Karpas-422 (cell line): ENCODE results near the gene TRPT1. TPM values are rescaled to one million over a fixed set of nuclear protein-coding genes. Genes with fewer than 3 reads are reported as not detected.

Source experiments
- DNase-seq: peaks from one replicate; pipeline ENCODE4 v3.0.0-alpha.2; 2015
- H2AFZ ChIP-seq: fragments of 200-600 bp; sonication (generic); 2 replicates; pipeline ENCODE4 v1.6.1; 2014; ENCODE audit warnings: antibody characterized with exemption, low read length, mixed read lengths
- H3K27ac ChIP-seq: fragments of 200-600 bp; sonication (generic); 2 replicates; pipeline ENCODE4 v1.5.1; 2014; ENCODE audit warnings: mild to moderate bottlenecking, low read length, moderate library complexity
- H3K27me3 ChIP-seq: fragments of 200-600 bp; sonication (generic); 2 replicates; pipeline ENCODE4 v1.6.1; 2014; ENCODE audit warnings: low read length, mixed read lengths
- H3K36me3 ChIP-seq: fragments of 200-600 bp; sonication (generic); 2 replicates; pipeline ENCODE4 v1.6.1; 2014; ENCODE audit warnings: low read length, mixed read lengths; ENCODE audit not compliant: insufficient read depth
- H3K4me1 ChIP-seq: fragments of 200-600 bp; sonication (generic); 2 replicates; pipeline ENCODE4 v1.6.1; 2014; ENCODE audit warnings: mild to moderate bottlenecking, low read length, mixed read lengths
- H3K4me2 ChIP-seq: fragments of 200-600 bp; sonication (generic); 2 replicates; pipeline ENCODE4 v1.6.1; 2014; ENCODE audit warnings: low read length, low read depth, mild to moderate bottlenecking; ENCODE audit not compliant: poor library complexity, severe bottlenecking
- H3K4me3 ChIP-seq: fragments of 200-600 bp; sonication (generic); 2 replicates; pipeline ENCODE4 v1.5.1; 2014; ENCODE audit warnings: mild to moderate bottlenecking, antibody characterized with exemption, low read length, mixed read lengths
- H3K79me2 ChIP-seq: fragments of 200-600 bp; sonication (generic); 2 replicates; pipeline ENCODE4 v1.6.1; 2014; ENCODE audit warnings: mild to moderate bottlenecking, low read length, mixed read lengths
- H3K9ac ChIP-seq: fragments of 200-600 bp; sonication (generic); 2 replicates; pipeline ENCODE4 v1.6.0; 2014; ENCODE audit warnings: low read length
- H3K9me2 ChIP-seq: fragments of 200-600 bp; sonication (generic), shearing (Covaris generic); replicated peaks from 2 replicates; pipeline ENCODE4 v1.6.0; 2014; ENCODE audit warnings: mild to moderate bottlenecking, low read length, moderate library complexity; ENCODE audit not compliant: insufficient read depth
- H3K9me3 ChIP-seq: fragments of 300-700, 200-600 bp; sonication (generic); 2 replicates; pipeline ENCODE4 v1.6.1; 2014; ENCODE audit warnings: low read length, mixed read lengths
- H4K20me1 ChIP-seq: fragments of 200-600 bp; sonication (generic); 2 replicates; pipeline ENCODE4 v1.6.1; 2014; ENCODE audit warnings: mild to moderate bottlenecking, antibody characterized with exemption, low read length, low read depth; ENCODE audit not compliant: insufficient read depth
- total RNA-seq: library from RNA; depleted of rRNA; stranded (reverse); fragments of >200 nt; shearing (Covaris generic); gene quantifications from 2 replicates; pipeline ENCODE4 v1.2.3, GENCODE V29; 2014; ENCODE audit warnings: low replicate concordance

TRPT1 gene
- total RNA-seq, 1 experiment from 2014 or later = 90.4 TPM

GRCh38 chr11:64231546-64231945 is 5.6 kb upstream of the TRPT1 start:
- H3K9me2 ChIP-seq = no peaks in the 10 kb centered on the region
- H2AFZ ChIP-seq = no peak overlapping the region
- H3K36me3 ChIP-seq = no peaks in the 10 kb centered on the region
- DNase-seq = no peak
- H3K9me3 ChIP-seq = no peaks in the 10 kb centered on the region
- H4K20me1 ChIP-seq = 0 out of 2 replicates have a peak, but pooled peaks cover 7% of the 10 kb centered on the region
- H3K9ac ChIP-seq = peak overlapping the region; percentile 74
- peak overlapping the region; percentile 4; the same call in 1 of the 2 replicates for H3K27ac ChIP-seq
- H3K4me1 ChIP-seq = peaks cover 64% of the 10 kb centered on the region
- H3K4me3 ChIP-seq = peak overlapping the region; percentile 81; the same call in 1 of the 2 replicates
- H3K27me3 ChIP-seq = no peaks in the 10 kb centered on the region
- peak overlapping the region; percentile 86 for H3K4me2 ChIP-seq
- peaks cover 24% of the 10 kb centered on the region for H3K79me2 ChIP-seq

DNA sequence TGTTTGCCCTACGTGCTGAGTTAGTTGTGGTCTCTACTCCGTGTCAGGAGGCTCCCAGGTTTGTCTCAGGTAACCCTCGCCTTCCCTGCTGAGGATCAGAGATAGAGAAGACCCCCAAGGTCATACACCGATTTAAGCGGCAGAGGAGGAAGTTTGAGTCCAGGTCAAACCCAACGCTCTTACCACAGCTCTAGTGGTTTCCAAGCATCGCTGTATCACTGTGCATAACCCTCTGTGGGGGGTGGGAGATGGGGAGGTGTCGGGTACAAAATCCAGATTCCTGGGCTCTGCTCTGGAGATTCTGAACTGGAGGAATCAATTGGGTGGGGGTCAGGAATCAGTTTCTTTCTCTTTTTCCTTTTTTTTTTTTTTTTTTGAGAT is 5.0 kb upstream of the TRPT1 start:
- H2AFZ ChIP-seq = no peak overlapping the region; the same call in 1 of the 2 replicates
- peak overlapping the region; percentile 75 for H3K27ac ChIP-seq
- H4K20me1 ChIP-seq = 0 out of 2 replicates have a peak, but pooled peaks cover 7% of the 10 kb centered on the region
- no peaks in the 10 kb centered on the region for H3K9me2 ChIP-seq
- H3K27me3 ChIP-seq = no peaks in the 10 kb centered on the region
- H3K4me3 ChIP-seq = peak overlapping the region; percentile 81
- H3K9ac ChIP-seq = peak overlapping the region; percentile 74
- H3K4me1 ChIP-seq = peaks cover 67% of the 10 kb centered on the region
- peak; percentile 72 for DNase-seq
- no peaks in the 10 kb centered on the region for H3K9me3 ChIP-seq
- no peaks in the 10 kb centered on the region for H3K36me3 ChIP-seq
- H3K79me2 ChIP-seq = peaks cover 25% of the 10 kb centered on the region
- peak overlapping the region; percentile 86 for H3K4me2 ChIP-seq

GRCh38 chr11:64230171-64230984 is 4.4 kb upstream of the TRPT1 start, which contains the start of gene DNAJC4:
Gene DNAJC4, plus strand, starts transcription at chr11:64230548. Its CDS starts 307 bp downstream, at chr11:64230855.
- Histone ChIP-seq H3K27ac (peak within 1 kb of the TSS; percentile 75), H3K4me2 (peak within 1 kb of the TSS; percentile 86), H3K4me3 (peak within 1 kb of the TSS; percentile 81), H4K20me1 (0 out of 2 replicates have a peak, but pooled peaks cover 4% of the 10 kb centered on the region), H3K4me1 (peaks cover 64% of the 10 kb centered on the region), H3K36me3 (no peaks in the 10 kb centered on the region), H3K9me3 (no peaks in the 10 kb centered on the region), H2AFZ (no peak within 1 kb of the TSS; the same call in 1 of the 2 replicates), H3K9ac (peak within 1 kb of the TSS; percentile 74), H3K27me3 (no peaks in the 10 kb centered on the region), H3K79me2 (peaks cover 19% of the 10 kb centered on the region), H3K9me2 (no peaks in the 10 kb centered on the region)
- peak; percentile 97 for DNase-seq

GRCh38 chr11:64229744-64230170 is 3.8 kb upstream of the TRPT1 start:
- H2AFZ ChIP-seq = no peak overlapping the region
- H3K9me3 ChIP-seq = no peaks in the 10 kb centered on the region
- peak overlapping the region; percentile 60 for H3K9ac ChIP-seq
- no peaks in the 10 kb centered on the region for H3K36me3 ChIP-seq
- peaks cover 16% of the 10 kb centered on the region for H3K79me2 ChIP-seq
- H3K27ac ChIP-seq = peak overlapping the region; percentile 74
- peak overlapping the region; percentile 81 for H3K4me3 ChIP-seq
- H4K20me1 ChIP-seq = no peaks in the 10 kb centered on the region
- no peak for DNase-seq
- H3K4me2 ChIP-seq = peak overlapping the region; percentile 86
- no peaks in the 10 kb centered on the region for H3K27me3 ChIP-seq
- peaks cover 66% of the 10 kb centered on the region for H3K4me1 ChIP-seq
- H3K9me2 ChIP-seq = no peaks in the 10 kb centered on the region

GRCh38 chr11:64229090-64229743 is 3.2 kb upstream of the TRPT1 start:
- no peak overlapping the region for H2AFZ ChIP-seq
- H3K27me3 ChIP-seq = no peaks in the 10 kb centered on the region
- no peaks in the 10 kb centered on the region for H3K9me2 ChIP-seq
- peak overlapping the region; percentile 81; the same call in 1 of the 2 replicates for H3K4me3 ChIP-seq
- H3K79me2 ChIP-seq = peaks cover 16% of the 10 kb centered on the region
- DNase-seq = no peak
- peak overlapping the region; percentile 86 for H3K4me2 ChIP-seq
- H4K20me1 ChIP-seq = no peaks in the 10 kb centered on the region
- H3K9ac ChIP-seq = peak overlapping the region; percentile 60
- no peaks in the 10 kb centered on the region for H3K9me3 ChIP-seq
- peaks cover 71% of the 10 kb centered on the region for H3K4me1 ChIP-seq
- H3K36me3 ChIP-seq = no peaks in the 10 kb centered on the region
- peak overlapping the region; percentile 74 for H3K27ac ChIP-seq

DNA sequence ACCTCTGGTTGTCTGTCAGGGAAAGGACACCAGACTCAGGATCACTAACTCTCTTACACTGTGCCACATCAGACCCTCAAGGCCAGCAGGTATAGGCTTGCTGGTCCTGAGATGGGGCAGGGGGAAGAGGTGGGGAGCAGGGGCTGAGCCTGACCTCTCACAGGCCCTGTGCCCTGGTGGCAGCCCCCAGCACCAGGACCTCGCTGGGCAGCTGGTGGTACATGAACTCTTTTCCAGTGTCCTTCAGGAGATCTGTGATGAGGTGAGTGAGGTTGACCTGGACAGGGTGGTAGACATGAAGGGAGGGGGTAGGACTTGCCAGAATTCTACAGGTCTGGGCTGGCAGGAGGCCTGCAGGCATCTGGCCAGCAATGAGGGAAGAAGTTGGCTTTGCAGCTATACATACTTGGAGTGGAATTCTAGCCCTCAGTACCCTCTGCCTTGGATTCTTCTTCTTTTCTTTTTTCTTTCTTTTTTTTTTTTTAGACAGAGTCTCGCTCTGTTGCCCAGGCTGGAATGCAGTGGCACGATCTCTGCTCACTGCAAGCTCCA is 1.5 kb upstream of the TRPT1 start:
- DNase-seq = no peak
- no peaks in the 10 kb centered on the region for H3K9me3 ChIP-seq
- no peaks in the 10 kb centered on the region for H4K20me1 ChIP-seq
- peak overlapping the region; percentile 100 for H3K4me2 ChIP-seq
- peak overlapping the region; percentile 99 for H3K4me3 ChIP-seq
- peak overlapping the region; percentile 87 for H3K27ac ChIP-seq
- no peaks in the 10 kb centered on the region for H3K27me3 ChIP-seq
- no peaks in the 10 kb centered on the region for H3K36me3 ChIP-seq
- H3K79me2 ChIP-seq = peaks cover 16% of the 10 kb centered on the region
- H3K9me2 ChIP-seq = no peaks in the 10 kb centered on the region
- no peak overlapping the region for H2AFZ ChIP-seq
- peak overlapping the region; percentile 100 for H3K9ac ChIP-seq
- peaks cover 66% of the 10 kb centered on the region for H3K4me1 ChIP-seq

DNA sequence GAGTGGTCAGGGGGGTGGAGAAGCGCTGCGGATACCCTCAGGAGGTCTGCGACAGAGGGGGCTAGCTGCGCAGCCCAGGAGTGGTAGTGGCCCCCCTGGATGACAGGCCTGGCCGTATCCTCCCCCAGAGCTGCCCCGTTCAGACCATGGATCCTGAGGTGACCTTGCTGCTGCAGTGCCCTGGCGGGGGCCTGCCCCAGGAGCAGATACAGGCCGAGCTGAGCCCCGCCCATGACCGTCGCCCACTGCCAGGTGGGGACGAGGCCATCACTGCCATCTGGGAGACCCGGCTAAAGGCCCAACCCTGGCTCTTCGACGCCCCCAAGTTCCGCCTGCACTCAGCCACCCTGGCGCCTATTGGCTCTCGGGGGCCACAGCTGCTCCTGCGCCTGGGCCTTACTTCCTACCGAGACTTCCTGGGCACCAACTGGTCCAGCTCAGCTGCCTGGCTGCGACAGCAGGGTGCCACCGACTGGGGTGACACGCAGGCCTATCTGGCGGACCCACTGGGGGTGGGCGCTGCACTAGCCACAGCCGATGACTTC is 593 bp upstream of the TRPT1 start:
- H3K4me3 ChIP-seq = peak overlapping the region; percentile 99
- no peaks in the 10 kb centered on the region for H3K9me2 ChIP-seq
- peak overlapping the region; percentile 100 for H3K9ac ChIP-seq
- no peaks in the 10 kb centered on the region for H3K27me3 ChIP-seq
- H3K4me1 ChIP-seq = peaks cover 57% of the 10 kb centered on the region
- peaks cover 16% of the 10 kb centered on the region for H3K79me2 ChIP-seq
- peak overlapping the region; percentile 100 for H3K4me2 ChIP-seq
- H3K27ac ChIP-seq = peak overlapping the region; percentile 87
- no peaks in the 10 kb centered on the region for H3K9me3 ChIP-seq
- no peak overlapping the region for H2AFZ ChIP-seq
- no peaks in the 10 kb centered on the region for H4K20me1 ChIP-seq
- no peaks in the 10 kb centered on the region for H3K36me3 ChIP-seq
- DNase-seq = peak; percentile 93
